ENCODE results near the gene CFDP1.

GRCh38 chr16:75364286-75364791 lies 69.0 kb downstream of the CFDP1 start:
- TF ChIP-seq CTCF (IDR thresholded peaks at IDR 0.05; ENCODE audit: low read depth, low read length) (no peak), EZH2phosphoT487 (IDR thresholded peaks at IDR 0.05; ENCODE audit: low read depth) (no peak)

All from OCI-LY3 (cell line).